ENCODE data around the gene TBX19.

TBX19 gene

GRCh38 chr1:168295411-168296114 lies 14.9 kb downstream of the TBX19 start:
- WGBS, 2 experiments = 92 to 98% methylated on average over 8 of the region's 8 CpGs
- Histone ChIP-seq H3K36me3 (ENCODE audit: control insufficient read depth, insufficient read depth, low read length) (no peaks in the 10 kb centered on the region), H3K27ac (ENCODE audit: insufficient read depth, low read depth, low read length, poor library complexity, severe bottlenecking) (no peak overlapping the region), H3K4me1 (ENCODE audit: control insufficient read depth, insufficient read depth, low read length) (no peaks in the 10 kb centered on the region), H3K4me3 (ENCODE audit: insufficient read depth, low read depth, low read length) (no peak overlapping the region), H3K9me3 (ENCODE audit: control insufficient read depth, low read length) (no peaks in the 10 kb centered on the region), H3K27me3 (ENCODE audit: control insufficient read depth, insufficient read depth, low read length, poor library complexity, severe bottlenecking) (no peaks in the 10 kb centered on the region)

- no peaks in the 10 kb centered on the region for H3K4me1 ChIP-seq (ENCODE audit: control insufficient read depth, insufficient read depth, low read length)
- 93 to 96% methylated on average over 5 to 7 of the region's 7 CpGs for WGBS, 2 experiments
- H3K9me3 ChIP-seq (ENCODE audit: control insufficient read depth, low read length) = no peaks in the 10 kb centered on the region
- H3K36me3 ChIP-seq (ENCODE audit: control insufficient read depth, insufficient read depth, low read length) = no peaks in the 10 kb centered on the region
- H3K4me3 ChIP-seq (ENCODE audit: insufficient read depth, low read depth, low read length) = no peak overlapping the region
- H3K27me3 ChIP-seq (ENCODE audit: control insufficient read depth, insufficient read depth, low read length, poor library complexity, severe bottlenecking) = no peaks in the 10 kb centered on the region
- no peak overlapping the region for H3K27ac ChIP-seq (ENCODE audit: insufficient read depth, low read depth, low read length, poor library complexity, severe bottlenecking)
These were observed 16.5 kb downstream of the TBX19 start for GRCh38 chr1:168297019-168297730.

- H3K27ac ChIP-seq (ENCODE audit: insufficient read depth, low read depth, low read length, poor library complexity, severe bottlenecking) = no peak overlapping the region
- H3K4me1 ChIP-seq (ENCODE audit: control insufficient read depth, insufficient read depth, low read length) = no peaks in the 10 kb centered on the region
- H3K36me3 ChIP-seq (ENCODE audit: control insufficient read depth, insufficient read depth, low read length) = no peaks in the 10 kb centered on the region
- no peaks in the 10 kb centered on the region for H3K27me3 ChIP-seq (ENCODE audit: control insufficient read depth, insufficient read depth, low read length, poor library complexity, severe bottlenecking)
- H3K9me3 ChIP-seq (ENCODE audit: control insufficient read depth, low read length) = no peaks in the 10 kb centered on the region
- H3K4me3 ChIP-seq (ENCODE audit: insufficient read depth, low read depth, low read length) = no peak overlapping the region
- 92 to 94% methylated on average over 3 of the region's 3 CpGs for WGBS, 2 experiments
These were observed 17.8 kb downstream of the TBX19 start for GRCh38 chr1:168298446-168298845.

GRCh38 chr1:168300626-168301025 lies 19.9 kb downstream of the TBX19 start:
- no peak overlapping the region for H3K4me3 ChIP-seq (ENCODE audit: insufficient read depth, low read depth, low read length)
- H3K4me1 ChIP-seq (ENCODE audit: control insufficient read depth, insufficient read depth, low read length) = no peaks in the 10 kb centered on the region
- H3K27me3 ChIP-seq (ENCODE audit: control insufficient read depth, insufficient read depth, low read length, poor library complexity, severe bottlenecking) = no peaks in the 10 kb centered on the region
- H3K36me3 ChIP-seq (ENCODE audit: control insufficient read depth, insufficient read depth, low read length) = no peaks in the 10 kb centered on the region
- H3K27ac ChIP-seq (ENCODE audit: insufficient read depth, low read depth, low read length, poor library complexity, severe bottlenecking) = no peak overlapping the region
- H3K9me3 ChIP-seq (ENCODE audit: control insufficient read depth, low read length) = no peaks in the 10 kb centered on the region
- WGBS, 2 experiments = 86 to 88% methylated on average over 2 of the region's 2 CpGs

GRCh38 chr1:168301664-168302320 lies 21.1 kb downstream of the TBX19 start:
- WGBS, 2 experiments = 79 to 81% methylated on average over 3 of the region's 3 CpGs
- no peaks in the 10 kb centered on the region for H3K4me1 ChIP-seq (ENCODE audit: control insufficient read depth, insufficient read depth, low read length)
- H3K27ac ChIP-seq (ENCODE audit: insufficient read depth, low read depth, low read length, poor library complexity, severe bottlenecking) = no peak overlapping the region
- H3K27me3 ChIP-seq (ENCODE audit: control insufficient read depth, insufficient read depth, low read length, poor library complexity, severe bottlenecking) = no peaks in the 10 kb centered on the region
- H3K4me3 ChIP-seq (ENCODE audit: insufficient read depth, low read depth, low read length) = no peak overlapping the region
- H3K9me3 ChIP-seq (ENCODE audit: control insufficient read depth, low read length) = no peaks in the 10 kb centered on the region
- no peaks in the 10 kb centered on the region for H3K36me3 ChIP-seq (ENCODE audit: control insufficient read depth, insufficient read depth, low read length)

GRCh38 chr1:168303716-168304540 lies 23.3 kb downstream of the TBX19 start:
- H3K27ac ChIP-seq (ENCODE audit: insufficient read depth, low read depth, low read length, poor library complexity, severe bottlenecking) = no peak overlapping the region
- no peak overlapping the region for H3K4me3 ChIP-seq (ENCODE audit: insufficient read depth, low read depth, low read length)
- no peaks in the 10 kb centered on the region for H3K27me3 ChIP-seq (ENCODE audit: control insufficient read depth, insufficient read depth, low read length, poor library complexity, severe bottlenecking)
- H3K9me3 ChIP-seq (ENCODE audit: control insufficient read depth, low read length) = no peaks in the 10 kb centered on the region
- H3K4me1 ChIP-seq (ENCODE audit: control insufficient read depth, insufficient read depth, low read length) = no peaks in the 10 kb centered on the region
- WGBS, 2 experiments = 92 to 96% methylated on average over 7 of the region's 7 CpGs
- H3K36me3 ChIP-seq (ENCODE audit: control insufficient read depth, insufficient read depth, low read length) = no peaks in the 10 kb centered on the region

GRCh38 chr1:168304865-168305264 lies 24.2 kb downstream of the TBX19 start:
- H3K4me3 ChIP-seq (ENCODE audit: insufficient read depth, low read depth, low read length) = no peak overlapping the region
- no peaks in the 10 kb centered on the region for H3K36me3 ChIP-seq (ENCODE audit: control insufficient read depth, insufficient read depth, low read length)
- H3K9me3 ChIP-seq (ENCODE audit: control insufficient read depth, low read length) = no peaks in the 10 kb centered on the region
- WGBS, 2 experiments = 90% methylated on average over 4 to 5 of the region's 5 CpGs
- H3K4me1 ChIP-seq (ENCODE audit: control insufficient read depth, insufficient read depth, low read length) = no peaks in the 10 kb centered on the region
- H3K27ac ChIP-seq (ENCODE audit: insufficient read depth, low read depth, low read length, poor library complexity, severe bottlenecking) = no peak overlapping the region
- no peaks in the 10 kb centered on the region for H3K27me3 ChIP-seq (ENCODE audit: control insufficient read depth, insufficient read depth, low read length, poor library complexity, severe bottlenecking)

- Histone ChIP-seq H3K4me3 (ENCODE audit: insufficient read depth, low read depth, low read length) (no peak overlapping the region), H3K27me3 (ENCODE audit: control insufficient read depth, insufficient read depth, low read length, poor library complexity, severe bottlenecking) (no peaks in the 10 kb centered on the region), H3K27ac (ENCODE audit: insufficient read depth, low read depth, low read length, poor library complexity, severe bottlenecking) (no peak overlapping the region), H3K9me3 (ENCODE audit: control insufficient read depth, low read length) (no peaks in the 10 kb centered on the region), H3K4me1 (ENCODE audit: control insufficient read depth, insufficient read depth, low read length) (no peaks in the 10 kb centered on the region), H3K36me3 (ENCODE audit: control insufficient read depth, insufficient read depth, low read length) (no peaks in the 10 kb centered on the region)
- 94% methylated on average over 12 of the region's 12 CpGs for WGBS, 2 experiments
These were observed 32.3 kb downstream of the TBX19 start for GRCh38 chr1:168312718-168313604.

- Histone ChIP-seq H3K27ac (ENCODE audit: insufficient read depth, low read depth, low read length, poor library complexity, severe bottlenecking) (no peak overlapping the region), H3K4me3 (ENCODE audit: insufficient read depth, low read depth, low read length) (no peak overlapping the region), H3K27me3 (ENCODE audit: control insufficient read depth, insufficient read depth, low read length, poor library complexity, severe bottlenecking) (no peaks in the 10 kb centered on the region), H3K36me3 (ENCODE audit: control insufficient read depth, insufficient read depth, low read length) (no peaks in the 10 kb centered on the region), H3K9me3 (ENCODE audit: control insufficient read depth, low read length) (no peaks in the 10 kb centered on the region), H3K4me1 (ENCODE audit: control insufficient read depth, insufficient read depth, low read length) (no peaks in the 10 kb centered on the region)
- 100% methylated on average over 1 of the region's 1 CpG; no CpG with 5 or more reads in 1 of the 2 experiments for WGBS, 2 experiments
These were observed 35.5 kb downstream of the TBX19 start for GRCh38 chr1:168316142-168316541.
